Sigmoid colon (tissue), 7 donors: ENCODE data around the gene PLAAT4. TPM values are rescaled to one million over a fixed set of nuclear protein-coding genes. Genes with fewer than 3 reads are reported as not detected.

Experiments
- DNase-seq: peaks from one replicate; pipeline ENCODE4 v3.0.0-alpha.2; 2019
- H3K27ac ChIP-seq, 4 donors: fragments of 200-600 bp; sonication (generic); one replicate each; pipeline ENCODE4 v1.5.1; 2016 to 2019; ENCODE audit warnings: mild to moderate bottlenecking in 1 of 4
- H3K27me3 ChIP-seq, 3 donors: fragments of 200-600 bp; sonication (generic); one replicate each; pipeline ENCODE4 v1.5.1; 2019; ENCODE audit warnings: mild to moderate bottlenecking in 1 of 3
- H3K36me3 ChIP-seq, 4 donors: fragments of 200-600 bp; sonication (generic); one replicate each; pipeline ENCODE4 v1.5.1; 2016 to 2019
- H3K4me1 ChIP-seq, 4 donors: fragments of 200-600 bp; sonication (generic); one replicate each; pipeline ENCODE4 v1.5.1; 2017 to 2019
- H3K4me3 ChIP-seq, 4 donors: fragments of 200-600 bp; sonication (generic); one replicate each; pipeline ENCODE4 v1.5.1; 2017 to 2019; ENCODE audit warnings: mild to moderate bottlenecking in 2 of 4, moderate library complexity in 1 of 4
- H3K9me3 ChIP-seq, 4 donors: fragments of 200-600 bp in 3 of 4; sonication (generic) in 3 of 4; one replicate each; pipeline versions ENCODE4 v1.5.1 to v1.6.1; 2013 to 2019
- CTCF ChIP-seq, 4 experiments: fragments of 450-650 bp in 3 of 4; fragments of 200-600 bp in 1 of 4; IDR thresholded peaks; one replicate each; pipeline ENCODE4 v1.5.1; 2016 to 2019; ENCODE audit warnings: antibody characterized with exemption in 4 of 4, mild to moderate bottlenecking in 3 of 4, moderate library complexity in 2 of 4
- EP300 ChIP-seq, 4 donors: sonication (generic); formaldehyde crosslinking; IDR thresholded peaks; one replicate each; pipeline ENCODE4 v1.6.1; 2017; ENCODE audit warnings: antibody characterized with exemption in 4 of 4
- POLR2A ChIP-seq, 2 donors: fragments of 450-650 bp; IDR thresholded peaks; one replicate each; pipeline ENCODE4 v1.6.1; 2016; ENCODE audit warnings: antibody characterized with exemption in 2 of 2, mild to moderate bottlenecking in 2 of 2, moderate library complexity in 2 of 2
- POLR2AphosphoS5 ChIP-seq, 4 donors: sonication (generic); formaldehyde crosslinking; IDR thresholded peaks; one replicate each; pipeline ENCODE4 v1.6.1; 2017; ENCODE audit warnings: antibody characterized with exemption in 4 of 4
- WGBS, 2 donors: extraction: QIAGEN DNeasy Blood & Tissue Kit; methylation state at CpG; one replicate each; pipeline ENCODE4 v1.1.7; 2013; 5-methylcytosine and 5-hydroxymethylcytosine counted together
- intact Hi-C: fragments of 100-400 bp; cut with DNase I; formaldehyde crosslinking; loops from one replicate; pipeline ENCODE4 v1.15.1; 2023
- polyA plus RNA-seq, 3 donors: library from polyadenylated mRNA; stranded (reverse); fragments of 200-250 nt; gene quantifications; one replicate each; pipeline ENCODE4 v1.2.3, GENCODE V29; 2013
- total RNA-seq, 4 donors: library from RNA; depleted of rRNA; stranded (reverse); fragments of >200 nt; gene quantifications; one replicate each; pipeline ENCODE4 v1.1.0, GENCODE V29; 2016
- donor health status: healthy with polysubstance abuse.
- donor health status: Bipolar disorder and iron deficiency.
- donor health status: healthy.

Gene PLAAT4
- total and polyA plus RNA-seq, 7 donors = 36.7 to 262 (median 49.9) TPM

GRCh38 chr11:63491636-63492372 lies 44.8 kb upstream of the PLAAT4 start:
- no peaks in the 10 kb centered on the region for H3K27me3 ChIP-seq
- H3K9me3 ChIP-seq = no peaks in the 10 kb centered on the region
- DNase-seq = no peak
- peak overlapping the region; percentile 54 to 65 (median 57) for H3K4me3 ChIP-seq
- 16 to 48% methylated on average over 11 of the region's 11 CpGs for WGBS, 2 donors
- no peaks in the 10 kb centered on the region for H3K36me3 ChIP-seq
- intact Hi-C loops = loop anchor here (5.0 kb wide), 1 partner anchor 120 kb away; the partner anchor contains the start of gene PLAAT3
- peak overlapping the region; percentile 76 to 86 (median 82) for H3K27ac ChIP-seq
- TF ChIP-seq EP300 (IDR thresholded peaks at IDR 0.05) = no peak
- TF ChIP-seq POLR2A (IDR thresholded peaks at IDR 0.05) = no peak
- TF ChIP-seq CTCF (IDR thresholded peaks at IDR 0.05) = no peak
- TF ChIP-seq POLR2AphosphoS5 (IDR thresholded peaks at IDR 0.05) = no peak
- peaks cover 0 to 31% (median 18%) of the 10 kb centered on the region in 4 donors for H3K4me1 ChIP-seq

GRCh38 chr11:63492441-63492840 lies 44.2 kb upstream of the PLAAT4 start:
- Histone ChIP-seq H3K9me3 (no peaks in the 10 kb centered on the region), H3K27me3 (no peaks in the 10 kb centered on the region), H3K4me1 (peaks cover 0 to 31% (median 18%) of the 10 kb centered on the region in 4 donors), H3K4me3 (no peak overlapping the region), H3K27ac (peak overlapping the region in 1 of 4 donors; percentile 86), H3K36me3 (no peaks in the 10 kb centered on the region)
- no peak for TF ChIP-seq EP300 (IDR thresholded peaks at IDR 0.05)
- no peak for TF ChIP-seq POLR2AphosphoS5 (IDR thresholded peaks at IDR 0.05)
- TF ChIP-seq CTCF (IDR thresholded peaks at IDR 0.05) = no peak
- no peak for TF ChIP-seq POLR2A (IDR thresholded peaks at IDR 0.05)
- WGBS, 2 donors = 89 to 95% methylated on average over 1 of the region's 1 CpG
- intact Hi-C loops = loop anchor here (5.0 kb wide), 1 partner anchor 120 kb away; the partner anchor contains the start of gene PLAAT3
- no peak for DNase-seq

- no peaks in the 10 kb centered on the region for H3K27me3 ChIP-seq
- H3K4me1 ChIP-seq = peaks cover 0 to 31% (median 18%) of the 10 kb centered on the region in 4 donors
- no peaks in the 10 kb centered on the region for H3K36me3 ChIP-seq
- H3K4me3 ChIP-seq = no peak overlapping the region
- intact Hi-C loops = loop anchor here (1.0 to 5.0 kb wide), 2 partner anchors 41 to 119 kb away; partner anchors contain the start of gene PLAAT3
- H3K27ac ChIP-seq = no peak overlapping the region
- TF ChIP-seq CTCF (IDR thresholded peaks at IDR 0.05) = no peak
- no peak for TF ChIP-seq EP300 (IDR thresholded peaks at IDR 0.05)
- no peak for DNase-seq
- no peaks in the 10 kb centered on the region for H3K9me3 ChIP-seq
- 87 to 90% methylated on average over 1 of the region's 1 CpG for WGBS, 2 donors
Observed at GRCh38 chr11:63493127-63493526, 43.5 kb upstream of the PLAAT4 start.

GRCh38 chr11:63494975-63495374 lies 41.6 kb upstream of the PLAAT4 start:
- no peaks in the 10 kb centered on the region for H3K27me3 ChIP-seq
- H3K4me3 ChIP-seq = no peak overlapping the region
- peaks cover 0 to 8% (median 2%) of the 10 kb centered on the region in 4 donors for H3K9me3 ChIP-seq
- H3K27ac ChIP-seq = peak overlapping the region in 1 of 4 donors; percentile 16
- intact Hi-C loops = loop anchor here (5.0 kb wide), 1 partner anchor 117 kb away; the partner anchor contains the start of gene PLAAT3
- no peaks in the 10 kb centered on the region for H3K36me3 ChIP-seq
- TF ChIP-seq POLR2AphosphoS5 (IDR thresholded peaks at IDR 0.05) = no peak
- no peak for TF ChIP-seq EP300 (IDR thresholded peaks at IDR 0.05)
- no peak for TF ChIP-seq POLR2A (IDR thresholded peaks at IDR 0.05)
- no peak for TF ChIP-seq CTCF (IDR thresholded peaks at IDR 0.05)
- DNase-seq = no peak
- 59 to 80% methylated on average over 6 of the region's 6 CpGs for WGBS, 2 donors
- H3K4me1 ChIP-seq = peaks cover 0 to 31% (median 17%) of the 10 kb centered on the region in 4 donors
